ENCODE data around the gene NEMF. TPM values are rescaled to one million over a fixed set of nuclear protein-coding genes. Genes with fewer than 3 reads are reported as not detected.
"Not testable (repeated sequence)": the region's sequence is repeated elsewhere in the genome, so short reads cannot be mapped to it uniquely, and the experiment has no call there.

NEMF gene
- total RNA-seq, 1 donor from 2014 or later, result 108 TPM

DNA sequence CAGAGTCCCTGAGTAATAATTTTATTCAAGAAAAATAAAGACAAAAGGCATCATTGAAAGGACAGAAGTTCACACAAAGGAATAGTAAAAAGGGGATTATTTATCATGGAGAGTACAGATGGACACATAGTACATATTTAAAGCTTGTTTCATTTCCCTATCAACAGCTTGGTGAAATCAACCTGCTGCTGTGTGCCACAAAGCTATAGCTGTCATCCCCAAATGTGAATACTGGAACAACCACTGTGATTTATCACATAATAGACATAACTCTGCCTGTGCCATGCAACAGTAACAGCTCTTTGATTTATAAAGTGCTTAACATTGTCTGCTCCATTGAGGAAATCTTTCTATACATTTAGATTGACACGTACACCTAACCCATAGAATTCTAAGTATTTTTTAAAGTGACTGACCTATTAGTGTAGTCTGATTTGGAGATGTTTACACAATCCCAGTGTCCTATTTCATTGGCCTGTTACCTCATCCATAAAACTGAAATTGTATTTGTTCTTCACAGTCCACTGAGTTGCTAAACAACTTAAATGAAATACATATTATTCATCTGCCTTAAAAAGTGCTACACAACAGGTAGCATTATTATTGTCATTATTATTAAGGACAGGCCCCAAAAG, 3.3 kb downstream of the NEMF start:
- no peak for DNase-seq (ENCODE audit: low spot score)

DNA sequence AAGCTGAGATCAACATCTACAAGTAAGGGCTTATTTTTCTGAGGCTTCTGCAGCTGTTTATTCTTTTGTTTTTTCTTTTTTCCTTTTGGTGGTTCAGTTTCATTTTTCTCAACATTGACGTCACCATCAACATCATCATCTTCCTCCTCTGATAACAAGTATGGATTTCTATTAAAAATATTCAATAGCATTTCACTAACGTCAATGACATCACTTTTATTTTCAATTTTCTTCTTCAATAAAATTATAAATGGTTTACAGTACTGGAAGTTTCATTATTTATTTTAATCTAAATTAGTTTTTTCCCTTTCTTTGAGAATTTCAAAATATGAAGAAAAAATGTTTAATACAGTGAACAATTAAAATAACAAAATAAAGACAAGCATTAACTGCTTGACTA, 23.9 kb downstream of the NEMF start:
- DNase-seq (ENCODE audit: low spot score), result no peak

- no peak for DNase-seq (ENCODE audit: low spot score)
Observed at GRCh38 chr14:49820176-49820575, 32.4 kb downstream of the NEMF start.

DNA sequence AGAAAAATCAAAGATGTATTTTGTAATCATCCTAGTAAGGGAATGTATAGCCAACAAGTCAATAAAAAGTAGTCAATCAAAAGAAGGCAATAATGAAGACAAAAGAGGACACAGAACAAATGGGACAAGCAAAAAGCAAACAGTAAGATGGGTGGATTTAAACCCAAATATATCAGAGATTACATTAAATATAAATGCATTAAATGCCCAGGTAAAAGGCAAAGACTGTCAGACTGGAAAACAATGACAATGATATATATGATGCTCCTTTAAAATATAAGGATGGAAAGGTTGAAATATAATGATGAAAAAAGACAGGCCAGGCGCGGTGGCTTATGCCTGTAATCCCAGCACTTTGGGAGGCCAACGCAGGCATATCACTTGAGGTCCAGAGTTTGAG, 35.7 kb downstream of the NEMF start:
- DNase-seq (ENCODE audit: low spot score), result no peak

GRCh38 chr14:49816118-49816517, 36.5 kb downstream of the NEMF start:
- not testable (repeated sequence) for DNase-seq (ENCODE audit: low spot score)

GRCh38 chr14:49808780-49809179, 43.8 kb downstream of the NEMF start:
- DNase-seq (ENCODE audit: low spot score), result no peak

- no peak for DNase-seq (ENCODE audit: low spot score)
Observed at GRCh38 chr14:49796025-49796424, 56.6 kb downstream of the NEMF start.

- DNase-seq (ENCODE audit: low spot score), result no peak
Observed at GRCh38 chr14:49792618-49793017, 60.0 kb downstream of the NEMF start.

GRCh38 chr14:49786315-49786714, 66.3 kb downstream of the NEMF start:
- no peak for DNase-seq (ENCODE audit: low spot score)

DNA sequence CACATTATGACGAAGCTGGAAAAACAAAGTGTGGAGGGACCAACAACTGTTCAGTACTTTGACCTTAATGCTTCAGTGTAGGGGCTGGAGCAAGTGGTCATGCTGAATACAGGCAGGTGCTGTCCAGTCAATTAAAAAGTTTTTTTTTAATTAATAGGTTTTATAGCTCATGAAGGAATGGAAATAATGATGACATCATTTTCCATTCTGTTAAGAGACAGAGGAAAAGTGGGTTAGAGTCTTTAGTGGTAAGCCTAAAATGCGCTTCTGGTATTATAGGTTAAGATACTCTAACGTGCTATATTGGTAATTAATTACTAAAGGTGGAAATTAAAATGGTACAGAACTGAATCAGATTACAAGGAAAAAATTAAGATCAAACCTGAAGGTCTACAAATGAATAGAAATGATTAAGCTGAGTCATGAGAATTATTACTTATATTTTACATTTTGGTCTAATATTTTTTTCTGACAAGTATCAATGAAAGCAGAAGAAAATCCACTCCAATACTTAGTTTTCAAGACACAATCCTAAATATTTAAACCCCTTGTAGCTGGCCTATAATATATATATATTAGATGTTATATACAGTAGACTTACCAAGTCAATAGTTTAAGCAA, 69.1 kb downstream of the NEMF start:
- DNase-seq (ENCODE audit: low spot score), result no peak

DNA sequence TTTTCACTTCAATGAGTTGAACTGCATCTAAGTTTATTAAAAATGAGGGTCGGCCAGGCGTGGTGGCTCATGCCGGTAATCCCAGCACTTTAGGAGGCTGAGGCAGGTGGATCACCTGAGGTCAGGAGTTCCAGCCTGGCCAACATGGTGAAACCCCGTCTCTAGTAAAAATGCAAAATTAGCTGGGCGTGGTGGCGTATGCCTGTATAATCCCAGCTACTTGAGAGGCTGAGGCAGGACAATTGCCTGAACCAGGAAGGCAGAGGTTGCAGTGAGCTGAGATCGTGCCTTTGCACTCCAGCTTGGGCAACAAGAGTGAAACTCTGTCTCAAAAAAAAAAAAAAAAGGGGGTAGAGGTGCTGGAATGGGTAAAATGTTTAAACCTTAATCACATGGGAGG, 71.5 kb downstream of the NEMF start:
- DNase-seq (ENCODE audit: low spot score), result not testable (repeated sequence)

DNA sequence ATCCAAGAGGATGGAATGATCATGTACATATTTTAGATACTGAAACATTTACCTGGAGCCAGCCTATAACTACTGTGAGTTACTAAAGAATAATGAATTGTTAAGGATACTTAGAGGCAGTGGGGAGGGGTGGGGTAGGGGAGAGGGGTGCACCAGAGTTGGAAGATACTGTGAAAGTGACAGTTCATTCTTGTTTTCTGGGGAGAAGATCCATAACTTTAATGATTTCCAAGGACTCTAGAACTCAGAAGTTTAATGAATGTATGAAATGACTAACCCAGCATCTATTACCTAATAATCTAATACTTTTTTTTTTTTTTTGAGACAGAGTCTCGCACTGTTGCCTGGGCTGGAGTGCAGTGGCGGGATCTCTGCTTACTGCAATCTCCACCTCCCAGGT, 74.2 kb downstream of the NEMF start:
- no peak for DNase-seq (ENCODE audit: low spot score)

- no peak for DNase-seq (ENCODE audit: low spot score)
Observed at GRCh38 chr14:49774106-49774505, 78.5 kb downstream of the NEMF start.

DNA sequence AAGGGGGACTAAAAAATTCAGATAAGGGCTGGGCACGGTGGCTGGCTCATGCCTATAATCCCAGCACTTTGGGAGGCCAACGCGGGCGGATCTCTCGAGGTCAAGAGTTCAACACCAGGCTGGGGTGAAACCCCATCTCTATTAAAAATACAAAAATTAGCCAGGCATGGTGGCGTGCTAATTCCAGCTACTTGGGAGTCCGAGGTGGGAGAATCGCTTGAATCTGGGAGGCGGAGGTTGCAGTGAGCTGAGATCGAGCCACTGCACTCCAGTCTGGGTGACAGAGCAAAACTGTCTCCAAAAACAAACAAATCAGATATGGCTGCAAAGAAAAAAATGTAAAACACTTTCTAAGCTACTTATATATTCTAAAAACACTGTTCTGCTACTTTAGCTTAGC, 80.9 kb downstream of the NEMF start:
- DNase-seq (ENCODE audit: low spot score), result not testable (repeated sequence)

DNA sequence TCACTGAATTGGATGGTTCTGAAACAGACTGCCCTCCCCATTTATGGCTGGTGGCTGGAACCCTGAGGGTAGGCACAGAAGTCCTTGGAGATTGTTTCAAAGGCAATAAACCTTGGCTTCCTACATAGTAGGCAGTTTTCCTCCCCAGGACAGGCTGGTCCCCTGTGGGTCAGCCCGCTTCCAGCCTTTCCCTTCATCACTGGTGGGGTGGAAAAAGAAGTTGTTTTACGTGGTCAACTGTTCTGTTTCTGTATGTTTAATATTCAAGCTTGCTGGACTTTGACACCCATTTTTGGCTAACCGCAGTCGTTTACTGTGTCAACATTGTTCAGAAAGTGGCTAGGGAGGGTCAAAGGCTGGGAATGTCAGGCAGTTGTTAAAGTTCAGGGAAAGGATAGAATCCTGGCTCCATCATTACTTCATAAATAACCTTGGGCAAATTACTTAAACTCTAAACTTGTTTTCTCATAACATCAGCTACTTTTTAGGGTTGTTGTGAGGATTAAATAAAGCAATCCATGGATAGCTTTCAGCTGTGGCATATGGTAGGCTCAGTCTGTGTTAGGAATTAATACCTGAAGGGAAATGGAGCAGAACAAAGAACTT, 82.3 kb downstream of the NEMF start:
- peak; percentile 50 for DNase-seq (ENCODE audit: low spot score)

DNA sequence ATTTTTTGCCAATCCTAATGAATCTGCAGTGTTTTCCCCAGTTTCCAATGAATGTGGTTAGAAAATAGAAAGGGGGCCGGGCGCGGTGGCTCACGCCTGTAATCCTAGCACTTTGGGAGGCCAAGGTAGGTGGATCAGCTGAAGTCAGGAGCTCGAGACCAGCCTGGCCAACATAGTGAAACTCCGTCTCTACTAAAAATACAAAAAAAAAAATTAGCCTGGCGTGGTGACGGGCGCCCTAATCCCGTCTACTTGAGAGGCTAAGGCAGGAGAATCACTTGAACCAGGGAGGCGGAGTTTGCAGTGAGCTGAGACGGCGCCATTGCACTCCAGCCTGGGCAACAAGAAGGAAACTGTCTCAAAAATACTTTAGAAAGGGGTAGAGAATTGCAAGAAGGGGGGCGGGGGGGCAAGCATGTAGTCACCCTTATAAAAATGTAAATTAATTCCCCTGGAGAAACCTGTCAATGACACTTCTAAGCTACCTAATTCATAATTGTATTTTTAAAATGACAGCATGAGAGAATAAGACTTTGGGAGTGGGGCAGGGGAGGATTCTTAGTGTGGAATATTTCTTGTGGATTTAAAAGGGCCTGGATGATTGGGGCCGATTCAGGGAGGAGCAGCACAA, 82.9 kb downstream of the NEMF start:
- DNase-seq (ENCODE audit: low spot score), result no peak

DNA sequence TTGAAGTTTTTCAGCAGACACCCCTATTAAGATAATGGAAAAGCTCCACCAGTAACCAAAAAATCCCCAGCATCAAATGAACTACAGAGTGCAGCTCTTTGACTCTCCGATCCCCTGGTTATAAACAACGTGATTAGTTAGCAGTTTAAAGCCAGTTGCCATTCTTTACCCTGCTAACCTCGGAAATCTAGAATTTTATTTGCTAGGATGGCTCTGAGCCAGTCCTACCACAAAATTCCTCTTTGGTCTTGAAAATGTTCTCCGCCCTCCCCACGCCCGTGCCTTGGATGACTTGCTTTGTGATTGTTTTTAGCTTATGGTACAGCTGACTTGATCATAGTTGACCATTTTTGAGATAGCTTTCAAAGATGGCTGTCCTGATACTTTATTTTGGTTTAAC, 83.4 kb downstream of the NEMF start:
- no peak for DNase-seq (ENCODE audit: low spot score)

DNA sequence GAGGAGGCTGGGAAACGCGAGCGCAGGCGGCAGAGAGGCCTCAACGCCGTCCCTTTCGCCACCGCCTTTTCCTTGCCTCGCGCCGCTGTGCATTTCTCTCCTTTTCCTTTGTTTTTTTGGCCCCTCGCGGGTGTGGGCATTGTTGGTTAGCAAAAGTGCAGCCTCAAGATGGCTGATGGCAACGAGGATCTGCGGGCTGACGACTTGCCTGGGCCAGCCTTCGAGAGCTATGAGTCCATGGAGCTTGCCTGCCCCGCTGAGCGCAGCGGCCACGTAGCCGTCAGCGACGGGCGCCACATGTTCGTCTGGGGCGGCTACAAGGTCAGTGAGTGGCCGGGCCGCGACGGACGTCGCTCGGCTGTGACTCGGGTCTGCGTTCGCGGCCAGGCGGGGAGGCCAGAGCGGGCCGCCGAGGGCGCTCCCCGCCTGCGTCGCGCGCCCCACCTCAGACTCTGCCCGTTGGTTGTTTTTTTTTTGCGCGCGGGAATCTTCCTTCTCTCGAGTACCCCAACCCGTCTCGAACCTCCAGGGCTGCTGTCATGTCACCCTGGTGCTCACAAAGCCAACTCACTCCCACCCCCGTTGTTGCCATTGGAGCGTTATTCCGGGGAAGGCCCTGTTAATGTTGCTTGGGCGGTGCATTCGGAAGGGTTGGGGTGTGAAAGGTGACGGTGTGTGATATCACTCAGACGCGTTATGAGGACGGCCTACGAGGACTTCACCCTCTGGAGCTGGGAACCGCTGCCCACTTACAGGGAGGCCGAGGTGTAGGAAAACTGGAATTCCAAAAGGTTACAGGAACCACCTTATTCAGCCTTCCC, 84.1 kb downstream of the NEMF start:
- DNase-seq (ENCODE audit: low spot score), result peak; percentile 63

DNA sequence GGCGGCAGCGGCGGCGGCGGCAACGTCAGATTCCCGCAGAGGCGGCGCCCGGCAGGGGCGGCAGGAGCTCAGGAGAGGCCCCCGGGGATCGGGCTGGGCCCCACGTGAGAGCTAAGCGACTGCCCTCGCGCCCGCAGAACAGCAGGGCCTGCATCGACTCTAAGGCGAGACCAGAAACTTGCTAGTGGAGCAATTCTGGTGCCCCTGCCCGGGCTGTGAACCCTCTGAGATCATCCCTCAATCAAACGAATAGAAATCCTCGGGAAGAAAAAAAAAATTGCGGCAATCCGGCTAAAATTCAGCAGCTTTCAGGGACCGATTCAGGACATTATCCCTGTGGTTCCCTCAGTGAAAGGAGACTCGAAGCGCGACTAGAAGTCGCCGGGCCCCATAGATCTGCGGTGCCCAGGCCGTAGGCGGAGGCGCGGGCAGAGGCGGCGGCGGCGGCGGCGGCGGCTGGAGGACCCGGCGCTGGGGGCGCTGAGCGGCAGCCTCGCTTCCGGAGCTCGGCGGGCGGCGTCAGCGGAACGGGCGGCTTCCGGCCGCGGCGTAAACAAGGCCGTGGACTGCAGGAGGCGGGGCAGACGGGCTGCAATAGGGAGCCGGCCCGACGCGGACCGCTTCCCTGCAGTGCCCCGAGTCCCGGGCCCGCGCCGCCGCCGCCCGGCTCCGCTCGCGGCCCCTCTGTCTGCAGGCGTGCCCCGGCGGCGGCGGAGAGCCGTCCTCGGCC, 84.9 kb downstream of the NEMF start, which contains the start of gene KLHDC2:
Gene KLHDC2, plus strand, starts transcription at position 583 of the 730 bp plus-strand sequence. CDS start 316 bp downstream, outside the sequence.
- DNase-seq (ENCODE audit: low spot score), result peak; percentile 90

DNA sequence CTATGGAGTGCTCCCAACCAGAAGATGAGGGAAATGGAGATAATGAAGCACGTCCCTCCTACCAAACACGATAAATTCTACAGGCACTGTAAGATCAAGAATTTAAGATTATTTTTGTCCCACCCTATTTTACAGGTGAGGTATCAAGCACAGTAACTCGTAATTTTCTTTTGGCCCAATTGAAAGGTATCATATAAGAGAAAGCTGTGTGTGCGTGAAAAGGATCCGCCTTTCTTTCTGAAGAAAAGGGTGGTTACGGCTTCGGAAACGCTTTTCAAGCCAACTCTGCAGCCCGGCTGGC, 85.4 kb downstream of the NEMF start:
- no peak for DNase-seq (ENCODE audit: low spot score)

DNA sequence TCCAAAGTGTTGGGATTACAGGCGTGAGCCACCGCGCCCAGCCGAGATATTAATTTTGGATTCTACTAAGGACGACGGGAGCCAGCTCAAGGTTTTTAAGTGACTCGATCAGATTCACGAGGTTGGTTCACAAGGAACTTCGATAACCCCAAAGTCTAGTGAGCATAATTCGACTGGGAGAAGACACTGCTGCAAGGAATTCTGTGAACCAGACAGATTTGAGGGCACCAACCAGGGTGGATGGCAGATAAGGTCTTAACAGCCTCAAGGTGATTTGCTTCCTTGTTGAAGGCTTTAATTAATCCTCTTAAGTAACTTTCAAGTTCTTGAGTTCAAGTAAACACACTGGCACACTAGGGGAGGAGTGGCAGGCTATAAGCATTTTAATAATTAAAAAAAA, 85.7 kb downstream of the NEMF start:
- no peak for DNase-seq (ENCODE audit: low spot score)

Data from ureter (tissue), 1 donor.